H9 (cell line): ENCODE results near the gene MGLL. TPM values are rescaled to one million over a fixed set of nuclear protein-coding genes. Genes with fewer than 3 reads are reported as not detected.

Experiments used
- DNase-seq: peaks from one replicate; pipeline ENCODE4 v3.0.0-alpha.2; 2017
- H2AFZ ChIP-seq: one replicate; pipeline ENCODE4 v1.6.1; 2013; ENCODE audit warnings: mild to moderate bottlenecking, low read length, control low read depth, moderate library complexity
- H2AK5ac ChIP-seq: 2 replicates; pipeline ENCODE4 v1.6.1; 2013; ENCODE audit warnings: low read length, control low read depth, mixed read lengths; ENCODE audit not compliant: insufficient read length
- H2BK120ac ChIP-seq: one replicate; pipeline ENCODE4 v1.6.1; 2013; ENCODE audit warnings: low read depth, mild to moderate bottlenecking, low read length, control low read depth, inconsistent platforms; ENCODE audit not compliant: poor library complexity, severe bottlenecking
- H2BK12ac ChIP-seq: 2 replicates; pipeline ENCODE4 v1.6.1; 2013; ENCODE audit warnings: low read length, control low read depth, mixed read lengths, low read depth; ENCODE audit not compliant: insufficient read length
- H2BK15ac ChIP-seq: 2 replicates; pipeline ENCODE4 v1.6.1; 2013; ENCODE audit warnings: low read depth, low read length, control low read depth
- H2BK20ac ChIP-seq: one replicate; pipeline ENCODE4 v1.6.1; 2013; ENCODE audit warnings: low read depth, mild to moderate bottlenecking, low read length, control low read depth, inconsistent platforms; ENCODE audit not compliant: poor library complexity, severe bottlenecking
- H2BK5ac ChIP-seq: 2 replicates; pipeline ENCODE4 v1.6.1; 2013; ENCODE audit warnings: low read length, control low read depth, mixed read lengths; ENCODE audit not compliant: insufficient read length
- H3K14ac ChIP-seq: 2 replicates; pipeline ENCODE4 v1.6.1; 2013; ENCODE audit warnings: low read length, control low read depth; ENCODE audit not compliant: insufficient read depth
- H3K18ac ChIP-seq: 2 replicates; pipeline ENCODE4 v1.6.1; 2013; ENCODE audit warnings: low read depth, mild to moderate bottlenecking, mixed read lengths, low read length, control low read depth; ENCODE audit not compliant: insufficient read length
- H3K23ac ChIP-seq: 2 replicates; pipeline ENCODE4 v1.6.1; 2013; ENCODE audit warnings: low read length, control low read depth, mixed read lengths, low read depth; ENCODE audit not compliant: insufficient read length
- H3K23me2 ChIP-seq: 2 replicates; pipeline ENCODE4 v1.6.1; 2013; ENCODE audit warnings: low read depth, mild to moderate bottlenecking, mixed read lengths, low read length, control low read depth; ENCODE audit not compliant: insufficient read length, poor library complexity, severe bottlenecking
- H3K27ac ChIP-seq: 2 replicates; pipeline ENCODE4 v1.5.1; 2013; ENCODE audit warnings: low read length, control low read depth, mixed read lengths, low read depth; ENCODE audit not compliant: insufficient read length
- H3K27me3 ChIP-seq: 2 replicates; pipeline ENCODE4 v1.6.1; 2013; ENCODE audit warnings: low read length, control low read depth, inconsistent platforms; ENCODE audit not compliant: insufficient read depth
- H3K4ac ChIP-seq: 2 replicates; pipeline ENCODE4 v1.6.1; 2013; ENCODE audit warnings: low read depth, mild to moderate bottlenecking, control low read depth, inconsistent platforms, low read length, moderate library complexity
- H3K4me1 ChIP-seq: 2 replicates; pipeline ENCODE4 v1.6.1; 2013; ENCODE audit warnings: low read length, control low read depth, inconsistent platforms; ENCODE audit not compliant: insufficient read depth
- H3K4me2 ChIP-seq: 2 replicates; pipeline ENCODE4 v1.6.1; 2013; ENCODE audit warnings: low read length, control low read depth, mixed read lengths; ENCODE audit not compliant: insufficient read length, insufficient read depth
- H3K56ac ChIP-seq: 2 replicates; pipeline ENCODE4 v1.6.1; 2013; ENCODE audit warnings: low read depth, mild to moderate bottlenecking, mixed read lengths, low read length, control low read depth; ENCODE audit not compliant: insufficient read length
- H3K79me1 ChIP-seq: 2 replicates; pipeline ENCODE4 v1.6.1; 2013; ENCODE audit warnings: low read depth, mild to moderate bottlenecking, moderate library complexity, low read length, control low read depth, inconsistent platforms; ENCODE audit not compliant: insufficient read depth, poor library complexity, severe bottlenecking
- H3K79me2 ChIP-seq: 2 replicates; pipeline ENCODE4 v1.6.1; 2013; ENCODE audit warnings: low read length, control low read depth, inconsistent platforms; ENCODE audit not compliant: insufficient read depth
- H3K9ac ChIP-seq: 2 replicates; pipeline ENCODE4 v1.6.1; 2013; ENCODE audit warnings: low read length, control low read depth, mixed read lengths; ENCODE audit not compliant: insufficient read length; ENCODE audit errors: extremely low read depth
- H3K9me3 ChIP-seq: one replicate; pipeline ENCODE4 v1.6.1; 2013; ENCODE audit warnings: low read depth, low read length, inconsistent platforms; ENCODE audit not compliant: control insufficient read depth
- H3T11ph ChIP-seq: one replicate; pipeline ENCODE4 v1.6.1; 2013; ENCODE audit warnings: mild to moderate bottlenecking, low read length, control low read depth, inconsistent platforms
- H4K20me1 ChIP-seq: one replicate; pipeline ENCODE4 v1.6.1; 2013; ENCODE audit not compliant: control insufficient read depth, insufficient read length, insufficient read depth
- H4K5ac ChIP-seq: 2 replicates; pipeline ENCODE4 v1.6.1; 2013; ENCODE audit warnings: low read depth, mild to moderate bottlenecking, mixed read lengths, low read length, control low read depth; ENCODE audit not compliant: insufficient read length
- H4K8ac ChIP-seq: replicated peaks from 2 replicates; pipeline ENCODE4 v1.6.1; 2013; ENCODE audit warnings: low read length, control low read depth, mixed read lengths, low read depth; ENCODE audit not compliant: insufficient read length
- H4K91ac ChIP-seq: 2 replicates; pipeline ENCODE4 v1.6.1; 2013; ENCODE audit warnings: low read depth, mild to moderate bottlenecking, moderate library complexity, mixed read lengths, low read length, control low read depth; ENCODE audit not compliant: insufficient read length
- H3K27ac Mint-ChIP-seq, 3 experiments: 2 replicates in 2 of 3; 3 replicates in 1 of 3; pipeline ENCODE4 v1.8.0; 2020 to 2021; ENCODE audit warnings: mixed read lengths in 3 of 3, mild to moderate bottlenecking in 1 of 3, moderate library complexity in 1 of 3
- H3K27me3 Mint-ChIP-seq: 2 replicates; pipeline ENCODE4 v1.8.0; 2021; ENCODE audit warnings: low read depth, mild to moderate bottlenecking, moderate library complexity, mixed read lengths
- H3K36me3 Mint-ChIP-seq, 3 experiments: 2 replicates in 2 of 3; 3 replicates in 1 of 3; pipeline ENCODE4 v1.8.0; 2020 to 2021; ENCODE audit warnings: low read depth in 3 of 3, mixed read lengths in 3 of 3; ENCODE audit not compliant: insufficient read depth in 1 of 3
- H3K4me1 Mint-ChIP-seq, 2 experiments: 2 replicates each; pipeline ENCODE4 v1.8.0; 2020; ENCODE audit warnings: mixed read lengths in 2 of 2
- H3K4me3 Mint-ChIP-seq, 2 experiments: 2 replicates in 1 of 2; 3 replicates in 1 of 2; pipeline ENCODE4 v1.8.0; 2020 to 2021; ENCODE audit warnings: mild to moderate bottlenecking in 2 of 2, mixed read lengths in 2 of 2, moderate library complexity in 1 of 2
- H3K9me3 Mint-ChIP-seq, 2 experiments: 2 replicates in 1 of 2; 3 replicates in 1 of 2; pipeline ENCODE4 v1.8.0; 2020; ENCODE audit warnings: mild to moderate bottlenecking in 2 of 2, mixed read lengths in 2 of 2, moderate library complexity in 1 of 2
- WGBS: extraction: QIAGEN DNeasy Blood & Tissue Kit; methylation state at CpG from one replicate; pipeline ENCODE4 v1.1.7; 2013; ENCODE audit warnings: missing lambda C conversion rate, low lambda C conversion rate, mixed read lengths; ENCODE audit not compliant: insufficient read length; ENCODE audit errors: extremely low coverage; 5-methylcytosine and 5-hydroxymethylcytosine counted together
- total RNA-seq: library from RNA; stranded (reverse); gene quantifications from 2 replicates; pipeline ENCODE4 v1.2.1, GENCODE V29; 2021
- TF ChIP-seq, protein P1 (sequence below): fragments of 200-600 bp; sonication (generic); conservative IDR thresholded peaks from 3 replicates; pipeline ENCODE4 v1.8.0; 2021; ENCODE audit warnings: antibody characterized with exemption, mild to moderate bottlenecking

Gene MGLL
- total RNA-seq, 1 experiment from 2014 or later: 0.11 TPM

DNA sequence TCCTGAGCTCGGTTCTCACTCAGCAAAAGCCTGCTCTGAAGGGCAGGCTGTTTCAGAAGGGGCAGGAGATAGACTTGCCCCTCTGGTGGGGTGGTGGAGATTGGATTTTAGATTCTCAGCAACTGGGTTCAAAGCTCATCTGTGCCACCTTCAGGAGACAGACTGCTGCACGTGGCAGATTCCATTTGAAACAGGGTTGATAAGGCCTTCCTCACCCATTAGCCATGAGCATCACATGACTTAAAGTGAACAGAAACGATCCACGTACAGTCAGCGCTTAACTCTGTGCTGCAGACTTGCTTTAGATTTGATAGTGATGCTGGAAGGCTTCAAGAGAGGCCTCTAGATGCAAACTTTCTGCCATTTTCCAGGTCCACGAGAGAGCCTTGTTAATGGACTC lies 35.0 kb upstream of the MGLL start:
- Histone ChIP-seq H4K20me1 (no peaks in the 10 kb centered on the region), H3K79me1 (no peaks in the 10 kb centered on the region), H3K56ac (no peak overlapping the region), H2BK15ac (no peak overlapping the region), H3K4me2 (no peak overlapping the region), H3K27ac (no peak overlapping the region), H2AK5ac (no peak overlapping the region), H2BK12ac (no peak overlapping the region), H4K91ac (no peak overlapping the region), H3K9me3 (no peaks in the 10 kb centered on the region), H2BK5ac (no peak overlapping the region), H2BK20ac (no peak overlapping the region), H3K18ac (no peak overlapping the region), H3K23me2 (no peaks in the 10 kb centered on the region), H2BK120ac (no peak overlapping the region), H4K8ac (no peak overlapping the region), H3T11ph (no peak overlapping the region), H3K79me2 (no peaks in the 10 kb centered on the region), H2AFZ (no peak overlapping the region), H3K27me3 (no peaks in the 10 kb centered on the region), H3K14ac (no peak overlapping the region), H3K4me1 (no peaks in the 10 kb centered on the region), H3K23ac (no peak overlapping the region), H4K5ac (no peak overlapping the region), H3K9ac (no peak overlapping the region), H3K4ac (no peak overlapping the region)
- DNase-seq: no peak
- no peaks in the 10 kb centered on the region; a peak in 1 of 5 replicates for H3K9me3 Mint-ChIP-seq
- WGBS: no CpG with 5 or more reads among the region's 6 CpGs
- H3K36me3 Mint-ChIP-seq: no peaks in the 10 kb centered on the region
- H3K4me3 Mint-ChIP-seq: no peak overlapping the region
- TF ChIP-seq, protein P1, sequence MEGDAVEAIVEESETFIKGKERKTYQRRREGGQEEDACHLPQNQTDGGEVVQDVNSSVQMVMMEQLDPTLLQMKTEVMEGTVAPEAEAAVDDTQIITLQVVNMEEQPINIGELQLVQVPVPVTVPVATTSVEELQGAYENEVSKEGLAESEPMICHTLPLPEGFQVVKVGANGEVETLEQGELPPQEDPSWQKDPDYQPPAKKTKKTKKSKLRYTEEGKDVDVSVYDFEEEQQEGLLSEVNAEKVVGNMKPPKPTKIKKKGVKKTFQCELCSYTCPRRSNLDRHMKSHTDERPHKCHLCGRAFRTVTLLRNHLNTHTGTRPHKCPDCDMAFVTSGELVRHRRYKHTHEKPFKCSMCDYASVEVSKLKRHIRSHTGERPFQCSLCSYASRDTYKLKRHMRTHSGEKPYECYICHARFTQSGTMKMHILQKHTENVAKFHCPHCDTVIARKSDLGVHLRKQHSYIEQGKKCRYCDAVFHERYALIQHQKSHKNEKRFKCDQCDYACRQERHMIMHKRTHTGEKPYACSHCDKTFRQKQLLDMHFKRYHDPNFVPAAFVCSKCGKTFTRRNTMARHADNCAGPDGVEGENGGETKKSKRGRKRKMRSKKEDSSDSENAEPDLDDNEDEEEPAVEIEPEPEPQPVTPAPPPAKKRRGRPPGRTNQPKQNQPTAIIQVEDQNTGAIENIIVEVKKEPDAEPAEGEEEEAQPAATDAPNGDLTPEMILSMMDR: no peak
- peaks cover 8 to 13% of the 10 kb centered on the region in 2 experiments; a peak in 3 of 4 replicates for H3K4me1 Mint-ChIP-seq
- peaks cover 7% of the 10 kb centered on the region for H3K27me3 Mint-ChIP-seq
- H3K27ac Mint-ChIP-seq: no peak overlapping the region
